Uterus (tissue), 2 donors: Measurements from ENCODE around the gene ATP8A2.

Experiments
- POLR2A ChIP-seq, 2 donors: fragments of 450-650 bp; IDR thresholded peaks; one replicate each; pipeline ENCODE4 v1.6.1; 2016; ENCODE audit warnings: antibody characterized with exemption in 2 of 2, mild to moderate bottlenecking in 1 of 2, moderate library complexity in 1 of 2
- TF ChIP-seq, protein P1 (sequence below), 4 experiments: fragments of 200-600 bp in 2 of 4; fragments of 450-650 bp in 2 of 4; sonication (generic) in 2 of 4; IDR thresholded peaks; one replicate each; pipeline ENCODE4 v1.5.1; 2016 to 2019; ENCODE audit warnings: antibody characterized with exemption in 4 of 4, mild to moderate bottlenecking in 2 of 4, moderate library complexity in 1 of 4

DNA sequence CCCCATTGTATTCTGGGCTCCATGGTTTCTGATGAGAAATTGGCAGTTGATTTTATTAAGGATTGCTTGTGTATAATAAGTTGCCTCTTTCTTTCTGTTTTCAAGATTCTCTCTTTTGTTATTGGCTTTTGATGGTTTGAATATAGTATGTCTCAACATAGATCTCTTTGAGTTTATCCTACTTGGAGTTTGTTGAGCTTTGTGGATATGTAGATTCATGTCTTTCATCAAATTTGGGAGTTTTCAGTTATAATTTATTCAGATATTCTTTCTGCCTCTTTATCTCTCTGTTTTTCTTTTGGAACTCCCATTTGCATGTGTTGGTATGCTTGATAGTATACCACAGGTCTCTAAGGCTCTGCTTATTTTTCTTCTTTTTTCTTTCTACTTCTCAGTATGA lies 296.6 kb downstream of the ATP8A2 start:
- TF ChIP-seq, protein P1, sequence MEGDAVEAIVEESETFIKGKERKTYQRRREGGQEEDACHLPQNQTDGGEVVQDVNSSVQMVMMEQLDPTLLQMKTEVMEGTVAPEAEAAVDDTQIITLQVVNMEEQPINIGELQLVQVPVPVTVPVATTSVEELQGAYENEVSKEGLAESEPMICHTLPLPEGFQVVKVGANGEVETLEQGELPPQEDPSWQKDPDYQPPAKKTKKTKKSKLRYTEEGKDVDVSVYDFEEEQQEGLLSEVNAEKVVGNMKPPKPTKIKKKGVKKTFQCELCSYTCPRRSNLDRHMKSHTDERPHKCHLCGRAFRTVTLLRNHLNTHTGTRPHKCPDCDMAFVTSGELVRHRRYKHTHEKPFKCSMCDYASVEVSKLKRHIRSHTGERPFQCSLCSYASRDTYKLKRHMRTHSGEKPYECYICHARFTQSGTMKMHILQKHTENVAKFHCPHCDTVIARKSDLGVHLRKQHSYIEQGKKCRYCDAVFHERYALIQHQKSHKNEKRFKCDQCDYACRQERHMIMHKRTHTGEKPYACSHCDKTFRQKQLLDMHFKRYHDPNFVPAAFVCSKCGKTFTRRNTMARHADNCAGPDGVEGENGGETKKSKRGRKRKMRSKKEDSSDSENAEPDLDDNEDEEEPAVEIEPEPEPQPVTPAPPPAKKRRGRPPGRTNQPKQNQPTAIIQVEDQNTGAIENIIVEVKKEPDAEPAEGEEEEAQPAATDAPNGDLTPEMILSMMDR (IDR thresholded peaks at IDR 0.05) = no peak
- no peak for TF ChIP-seq POLR2A (IDR thresholded peaks at IDR 0.05)
